ENCODE measurements around the gene NCKAP5.

NCKAP5 gene

DNA sequence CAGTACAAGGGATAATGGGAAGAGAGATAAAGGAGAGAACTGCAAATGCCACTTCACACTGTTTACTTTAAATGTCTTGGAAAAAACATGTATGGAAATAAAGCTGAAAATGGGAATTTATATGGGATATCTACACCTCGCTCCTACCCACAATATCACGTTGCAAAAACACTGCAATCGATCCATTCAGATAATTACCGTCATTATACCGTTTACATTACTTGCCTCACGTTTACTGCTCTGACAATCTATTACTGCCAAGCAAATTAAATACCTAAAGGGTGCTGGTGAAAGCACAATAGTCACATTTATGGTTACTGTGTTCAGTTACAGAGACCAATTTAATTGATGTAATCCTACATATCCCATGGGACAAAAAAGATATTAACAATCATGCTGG, 683.6 kb downstream of the NCKAP5 start:
- H3K27ac ChIP-seq (replicated peaks) = no peak overlapping the region
- H3K4me3 ChIP-seq (replicated peaks; ENCODE audit: insufficient read depth, low read length) = no peak overlapping the region
- H3K27me3 ChIP-seq (ENCODE audit: insufficient read depth, poor library complexity, severe bottlenecking) = no peaks in the 10 kb centered on the region
- no peak for DNase-seq (ENCODE audit: low read depth in 1 of 2, low spot score in 1 of 2)
- TF ChIP-seq REST (IDR thresholded peaks at IDR 0.05; ENCODE audit: insufficient replicate concordance, low read depth) (no peak), POLR2AphosphoS5 (IDR thresholded peaks at IDR 0.05; ENCODE audit: low read depth) (no peak), CTCF (IDR thresholded peaks at IDR 0.05; ENCODE audit: insufficient read depth, low read length) (no peak), SPI1 (IDR thresholded peaks at IDR 0.05; ENCODE audit: borderline replicate concordance, low read depth) (no peak), GABPA (IDR thresholded peaks at IDR 0.05; ENCODE audit: low read depth) (no peak)

GRCh38 chr2:132884292-132884691, 684.0 kb downstream of the NCKAP5 start:
- H3K27ac ChIP-seq (replicated peaks) = no peak overlapping the region
- no peak overlapping the region for H3K4me3 ChIP-seq (replicated peaks; ENCODE audit: insufficient read depth, low read length)
- no peak for DNase-seq (ENCODE audit: low read depth in 1 of 2, low spot score in 1 of 2)
- TF ChIP-seq SPI1 (IDR thresholded peaks at IDR 0.05; ENCODE audit: borderline replicate concordance, low read depth) (no peak), GABPA (IDR thresholded peaks at IDR 0.05; ENCODE audit: low read depth) (no peak), POLR2AphosphoS5 (IDR thresholded peaks at IDR 0.05; ENCODE audit: low read depth) (no peak), REST (IDR thresholded peaks at IDR 0.05; ENCODE audit: insufficient replicate concordance, low read depth) (no peak), CTCF (IDR thresholded peaks at IDR 0.05; ENCODE audit: insufficient read depth, low read length) (no peak)
- H3K27me3 ChIP-seq (ENCODE audit: insufficient read depth, poor library complexity, severe bottlenecking) = no peaks in the 10 kb centered on the region

DNA sequence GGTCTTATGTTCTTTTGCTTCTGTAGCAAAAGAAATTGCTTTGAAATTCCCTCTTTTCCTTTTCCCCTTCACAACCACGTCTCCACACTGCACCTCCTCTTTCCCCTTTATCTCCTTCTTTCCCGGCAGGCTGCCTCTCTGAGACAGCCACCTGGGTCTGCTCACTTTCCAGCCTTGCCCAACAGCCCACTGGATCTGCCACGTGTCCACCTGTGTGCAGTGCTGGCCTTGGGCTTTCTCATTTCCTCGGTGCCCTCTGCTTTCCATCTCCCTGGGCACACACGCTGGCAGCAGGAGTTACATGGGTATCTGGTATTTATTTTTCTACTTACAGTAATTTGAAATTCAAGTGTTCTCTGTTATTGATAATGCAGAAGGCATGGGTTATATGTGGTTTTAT, 684.8 kb downstream of the NCKAP5 start:
- TF ChIP-seq REST (IDR thresholded peaks at IDR 0.05; ENCODE audit: insufficient replicate concordance, low read depth) = no peak
- no peak for TF ChIP-seq POLR2AphosphoS5 (IDR thresholded peaks at IDR 0.05; ENCODE audit: low read depth)
- no peak for TF ChIP-seq SPI1 (IDR thresholded peaks at IDR 0.05; ENCODE audit: borderline replicate concordance, low read depth)
- no peak for TF ChIP-seq CTCF (IDR thresholded peaks at IDR 0.05; ENCODE audit: insufficient read depth, low read length)
- TF ChIP-seq GABPA (IDR thresholded peaks at IDR 0.05; ENCODE audit: low read depth) = no peak

More for the DNA sequence above, 684.8 kb downstream of the NCKAP5 start:
- no peak for DNase-seq (ENCODE audit: low read depth in 1 of 2, low spot score in 1 of 2)
- Histone ChIP-seq H3K4me3 (replicated peaks; ENCODE audit: insufficient read depth, low read length) (no peak overlapping the region), H3K27me3 (ENCODE audit: insufficient read depth, poor library complexity, severe bottlenecking) (no peaks in the 10 kb centered on the region), H3K27ac (replicated peaks) (no peak overlapping the region)

Data from HL-60 (cell line).